ENCODE results near the gene RASAL2.
A peak's percentile ranks its signal among the peaks of the same experiment; 100 is the strongest.

RASAL2 gene

GRCh38 chr1:178368208-178368607 is 274.3 kb downstream of the RASAL2 start:
- Mint-ChIP-seq H3K4me3 (no peak overlapping the region), H3K9me3 (no peaks in the 10 kb centered on the region), H3K27ac (no peak overlapping the region), H3K27me3 (ENCODE audit: low read depth) (no peaks in the 10 kb centered on the region), H3K4me1 (peaks cover 1% of the 10 kb centered on the region), H3K36me3 (ENCODE audit: low read depth) (no peaks in the 10 kb centered on the region)
- TF ChIP-seq CTCF (IDR thresholded peaks at IDR 0.05; ENCODE audit: unreplicated experiment in 3 of 3), result no peak

DNA sequence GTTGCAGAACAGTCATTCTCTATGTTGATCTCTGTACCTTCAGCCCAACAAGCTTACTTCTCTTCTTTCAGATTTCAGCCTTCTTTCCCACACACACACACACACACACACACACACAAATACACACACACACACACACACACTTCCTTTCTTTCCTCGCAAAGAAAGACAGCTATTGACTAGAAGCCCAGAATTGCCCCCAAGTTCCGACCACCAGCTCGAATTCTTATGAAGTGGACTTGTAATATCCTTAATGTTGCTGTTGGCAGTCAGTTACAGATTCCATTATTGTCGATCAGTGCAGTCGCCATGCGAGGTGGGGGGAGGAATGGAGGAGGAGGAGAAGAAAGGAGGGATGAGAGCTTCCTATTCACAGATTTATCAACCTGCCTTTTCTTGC is 277.3 kb downstream of the RASAL2 start:
- no peak for TF ChIP-seq CTCF (IDR thresholded peaks at IDR 0.05; ENCODE audit: unreplicated experiment in 3 of 3)
- Mint-ChIP-seq H3K4me3 (no peak overlapping the region), H3K4me1 (peaks cover 5% of the 10 kb centered on the region), H3K27me3 (ENCODE audit: low read depth) (no peaks in the 10 kb centered on the region), H3K27ac (no peak overlapping the region), H3K9me3 (no peaks in the 10 kb centered on the region), H3K36me3 (ENCODE audit: low read depth) (no peaks in the 10 kb centered on the region)

DNA sequence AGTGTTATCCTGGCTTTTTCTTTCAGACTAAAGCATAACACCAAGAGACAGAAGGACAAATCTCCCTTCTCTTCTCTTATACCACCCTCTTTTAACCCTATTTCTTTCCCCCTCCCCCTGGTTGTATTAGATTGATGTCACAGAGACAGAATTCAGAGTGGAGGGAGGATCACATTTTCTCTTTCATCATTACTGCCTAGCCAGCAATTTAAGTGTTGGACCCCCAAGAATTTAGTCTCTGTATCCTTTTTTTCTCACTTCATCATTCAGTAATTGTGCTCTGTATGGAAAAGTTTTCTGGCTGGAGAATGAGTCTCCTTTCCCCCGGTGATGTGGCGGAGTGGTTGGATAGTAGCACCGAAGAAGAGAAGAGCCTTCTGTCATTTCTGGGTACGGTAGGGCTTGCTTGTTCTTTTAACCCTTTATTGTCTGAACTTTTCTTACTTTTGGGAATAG is 278.1 kb downstream of the RASAL2 start:
- no peaks in the 10 kb centered on the region for H3K27me3 Mint-ChIP-seq (ENCODE audit: low read depth)
- H3K9me3 Mint-ChIP-seq, result no peaks in the 10 kb centered on the region
- no peak overlapping the region for H3K4me3 Mint-ChIP-seq
- H3K27ac Mint-ChIP-seq, result no peak overlapping the region
- no peak for TF ChIP-seq CTCF (IDR thresholded peaks at IDR 0.05; ENCODE audit: unreplicated experiment in 3 of 3)
- peaks cover 5% of the 10 kb centered on the region for H3K4me1 Mint-ChIP-seq
- H3K36me3 Mint-ChIP-seq (ENCODE audit: low read depth), result no peaks in the 10 kb centered on the region

- no peaks in the 10 kb centered on the region for H3K36me3 Mint-ChIP-seq (ENCODE audit: low read depth)
- H3K4me1 Mint-ChIP-seq, result peaks cover 5% of the 10 kb centered on the region
- H3K27me3 Mint-ChIP-seq (ENCODE audit: low read depth), result no peaks in the 10 kb centered on the region
- no peaks in the 10 kb centered on the region for H3K9me3 Mint-ChIP-seq
- H3K27ac Mint-ChIP-seq, result no peak overlapping the region
- no peak overlapping the region for H3K4me3 Mint-ChIP-seq
- no peak for TF ChIP-seq CTCF (IDR thresholded peaks at IDR 0.05; ENCODE audit: unreplicated experiment in 3 of 3)
These were observed 280.1 kb downstream of the RASAL2 start for GRCh38 chr1:178374016-178374415.

GRCh38 chr1:178376008-178376407 is 282.1 kb downstream of the RASAL2 start:
- Mint-ChIP-seq H3K9me3 (no peaks in the 10 kb centered on the region), H3K27ac (no peak overlapping the region), H3K4me1 (peaks cover 5% of the 10 kb centered on the region), H3K4me3 (no peak overlapping the region), H3K27me3 (ENCODE audit: low read depth) (no peaks in the 10 kb centered on the region), H3K36me3 (ENCODE audit: low read depth) (no peaks in the 10 kb centered on the region)
- TF ChIP-seq CTCF (IDR thresholded peaks at IDR 0.05; ENCODE audit: unreplicated experiment in 3 of 3), result no peak

DNA sequence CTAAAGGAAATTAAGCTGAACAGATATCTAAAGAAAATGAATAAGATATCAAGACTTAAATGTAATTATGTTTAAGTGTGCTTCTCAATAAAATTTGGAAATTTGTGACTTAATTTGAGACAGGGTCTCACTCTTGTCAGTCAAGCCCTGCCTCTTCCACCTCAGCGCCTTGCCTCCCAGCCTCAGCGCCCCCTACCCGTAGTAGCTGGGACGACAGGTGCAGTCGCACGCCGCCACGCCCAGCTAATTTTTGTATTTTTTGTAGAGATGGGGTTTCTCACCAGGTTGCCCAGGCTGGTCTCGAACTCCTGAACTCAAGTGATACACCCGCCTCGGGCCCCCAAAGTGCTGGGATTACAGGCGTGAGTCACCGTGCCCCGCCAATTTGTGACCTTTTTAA is 285.9 kb downstream of the RASAL2 start:
- Mint-ChIP-seq H3K27ac (no peak overlapping the region), H3K4me3 (no peak overlapping the region), H3K27me3 (ENCODE audit: low read depth) (no peaks in the 10 kb centered on the region), H3K9me3 (no peaks in the 10 kb centered on the region), H3K36me3 (ENCODE audit: low read depth) (no peaks in the 10 kb centered on the region), H3K4me1 (no peaks in the 10 kb centered on the region)
- TF ChIP-seq CTCF (IDR thresholded peaks at IDR 0.05; ENCODE audit: unreplicated experiment in 3 of 3), result peak in 2 of 3 experiments; percentile 26 to 28

All from nephron (organoid).